Measurements from ENCODE around the gene HAVCR2.

HAVCR2 gene

GRCh38 chr5:157108976-157109375, at the start of gene HAVCR2:
Gene HAVCR2, minus strand, starts transcription at chr5:157109044. Its CDS starts 61 bp downstream, at chr5:157108983.
- Mint-ChIP-seq H3K27ac (peak within 1 kb of the TSS; percentile 98), H3K9me3 (no peaks in the 10 kb centered on the region), H3K36me3 (no peaks in the 10 kb centered on the region), H3K4me3 (peak within 1 kb of the TSS; percentile 77), H3K4me1 (peaks cover 40% of the 10 kb centered on the region), H3K27me3 (no peaks in the 10 kb centered on the region)
- ATAC-seq, result peak; percentile 94

- H3K9me3 Mint-ChIP-seq, result no peaks in the 10 kb centered on the region
- H3K36me3 Mint-ChIP-seq, result no peaks in the 10 kb centered on the region
- no peak overlapping the region for H3K27ac Mint-ChIP-seq
- no peaks in the 10 kb centered on the region for H3K27me3 Mint-ChIP-seq
- peaks cover 20% of the 10 kb centered on the region for H3K4me1 Mint-ChIP-seq
- H3K4me3 Mint-ChIP-seq, result no peak overlapping the region
- ATAC-seq, result no peak
These were observed 48.5 kb upstream of the HAVCR2 start for GRCh38 chr5:157157293-157157891.

GRCh38 chr5:157155297-157155696, 46.5 kb upstream of the HAVCR2 start:
- H3K4me1 Mint-ChIP-seq, result peaks cover 20% of the 10 kb centered on the region
- H3K27ac Mint-ChIP-seq, result no peak overlapping the region
- no peaks in the 10 kb centered on the region for H3K36me3 Mint-ChIP-seq
- H3K4me3 Mint-ChIP-seq, result no peak overlapping the region
- ATAC-seq, result no peak
- H3K9me3 Mint-ChIP-seq, result no peaks in the 10 kb centered on the region
- no peaks in the 10 kb centered on the region for H3K27me3 Mint-ChIP-seq

- Mint-ChIP-seq H3K36me3 (no peaks in the 10 kb centered on the region), H3K9me3 (no peaks in the 10 kb centered on the region), H3K4me3 (no peak overlapping the region), H3K4me1 (peaks cover 26% of the 10 kb centered on the region), H3K27me3 (no peaks in the 10 kb centered on the region), H3K27ac (peak overlapping the region; percentile 6)
- ATAC-seq, result no peak
These were observed 42.2 kb upstream of the HAVCR2 start for GRCh38 chr5:157150995-157151394.

GRCh38 chr5:157148734-157149615, 40.1 kb upstream of the HAVCR2 start:
- Mint-ChIP-seq H3K9me3 (no peaks in the 10 kb centered on the region), H3K4me1 (peaks cover 16% of the 10 kb centered on the region), H3K27ac (no peak overlapping the region), H3K27me3 (no peaks in the 10 kb centered on the region), H3K36me3 (no peaks in the 10 kb centered on the region), H3K4me3 (no peak overlapping the region)
- peak; percentile 72 for ATAC-seq

GRCh38 chr5:157143127-157143971, 34.5 kb upstream of the HAVCR2 start:
- Mint-ChIP-seq H3K4me1 (peaks cover 29% of the 10 kb centered on the region), H3K4me3 (peak overlapping the region; percentile 97), H3K27ac (peak overlapping the region; percentile 98), H3K27me3 (no peaks in the 10 kb centered on the region), H3K9me3 (no peaks in the 10 kb centered on the region), H3K36me3 (peaks cover 20% of the 10 kb centered on the region)
- peak; percentile 65 for ATAC-seq

GRCh38 chr5:157142317-157143126, 33.7 kb upstream of the HAVCR2 start, which contains the start of gene MED7:
Gene MED7, minus strand, starts transcription at chr5:157142865. Its CDS starts 3,434 bp downstream, at chr5:157139431.
- Mint-ChIP-seq H3K4me1 (peaks cover 29% of the 10 kb centered on the region), H3K27me3 (no peaks in the 10 kb centered on the region), H3K9me3 (no peaks in the 10 kb centered on the region), H3K27ac (peak within 1 kb of the TSS; percentile 98), H3K4me3 (peak within 1 kb of the TSS; percentile 97), H3K36me3 (peaks cover 25% of the 10 kb centered on the region)
- ATAC-seq, result peak; percentile 100

DNA sequence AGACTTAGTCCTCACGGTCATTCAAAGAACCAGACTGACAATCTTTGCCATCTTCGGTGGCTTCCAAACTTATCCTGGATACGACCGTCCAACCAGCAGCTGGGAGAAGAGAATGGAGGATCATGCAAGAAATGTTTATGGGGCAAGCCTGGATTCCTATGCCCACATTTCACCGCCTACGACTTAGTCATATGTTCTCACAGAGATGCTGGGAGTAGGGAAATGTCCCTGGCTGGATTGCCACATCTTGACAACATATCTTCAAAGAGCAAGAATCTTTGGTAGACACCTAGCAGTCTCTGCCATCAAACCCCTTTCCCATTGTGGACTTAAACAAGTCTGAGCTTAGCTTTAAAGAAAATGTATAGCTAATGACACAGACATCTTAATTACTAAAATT, 28.8 kb upstream of the HAVCR2 start:
- H3K27ac Mint-ChIP-seq, result no peak overlapping the region
- no peaks in the 10 kb centered on the region for H3K9me3 Mint-ChIP-seq
- no peak overlapping the region for H3K4me3 Mint-ChIP-seq
- H3K27me3 Mint-ChIP-seq, result no peaks in the 10 kb centered on the region
- peaks cover 52% of the 10 kb centered on the region for H3K36me3 Mint-ChIP-seq
- peaks cover 36% of the 10 kb centered on the region for H3K4me1 Mint-ChIP-seq
- ATAC-seq, result no peak

- peaks cover 24% of the 10 kb centered on the region for H3K36me3 Mint-ChIP-seq
- no peaks in the 10 kb centered on the region for H3K9me3 Mint-ChIP-seq
- no peak overlapping the region for H3K27ac Mint-ChIP-seq
- H3K4me3 Mint-ChIP-seq, result no peak overlapping the region
- H3K27me3 Mint-ChIP-seq, result no peaks in the 10 kb centered on the region
- H3K4me1 Mint-ChIP-seq, result peaks cover 23% of the 10 kb centered on the region
- ATAC-seq, result no peak
These were observed 23.4 kb upstream of the HAVCR2 start for GRCh38 chr5:157132281-157132612.

DNA sequence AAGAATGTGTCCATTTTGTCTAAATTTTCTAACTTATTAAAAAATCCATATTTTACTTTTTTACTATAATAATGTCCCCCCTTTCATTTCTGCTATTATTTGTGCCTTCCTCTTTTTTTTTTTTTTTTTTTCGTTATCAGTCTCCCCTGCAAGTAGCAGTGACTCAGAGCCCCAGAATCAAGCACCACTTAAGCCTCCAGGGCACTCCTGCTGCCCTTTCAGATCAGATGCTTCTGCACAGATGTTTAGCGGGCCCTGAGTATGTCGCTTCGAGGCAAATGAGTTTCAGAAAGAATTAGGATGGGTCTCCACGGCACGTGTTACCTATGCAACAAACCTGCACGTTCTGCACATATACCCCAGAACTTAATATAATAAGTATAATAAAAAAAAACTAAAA, 22.1 kb upstream of the HAVCR2 start:
- peak; percentile 89 for ATAC-seq
- Mint-ChIP-seq H3K4me3 (no peak overlapping the region), H3K27ac (no peak overlapping the region)

DNA sequence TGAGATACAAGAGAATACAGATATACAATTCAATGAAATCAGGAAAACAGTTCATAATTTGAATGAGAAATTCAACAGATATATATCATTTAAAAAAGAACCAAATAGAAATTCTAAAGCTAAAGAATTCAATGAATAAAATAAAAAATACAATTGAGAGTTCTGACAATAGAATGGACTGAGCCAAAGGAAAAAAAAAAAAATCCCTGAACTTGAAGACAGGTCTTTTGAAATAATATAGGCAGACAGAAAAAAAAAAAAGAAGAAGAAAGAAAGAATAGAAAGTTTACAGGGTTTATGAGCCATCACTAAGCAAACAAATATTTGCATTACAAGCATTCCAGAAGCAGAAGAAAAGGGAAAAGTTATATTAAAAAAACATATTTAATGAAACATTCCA, 12.9 kb upstream of the HAVCR2 start:
- H3K27ac Mint-ChIP-seq, result no peak overlapping the region
- peaks cover 18% of the 10 kb centered on the region for H3K9me3 Mint-ChIP-seq
- peaks cover 20% of the 10 kb centered on the region for H3K36me3 Mint-ChIP-seq
- no peak overlapping the region for H3K4me3 Mint-ChIP-seq
- ATAC-seq, result no peak
- peaks cover 1% of the 10 kb centered on the region for H3K4me1 Mint-ChIP-seq
- H3K27me3 Mint-ChIP-seq, result no peaks in the 10 kb centered on the region

More for the DNA sequence above, 22.1 kb upstream of the HAVCR2 start:
- Mint-ChIP-seq H3K27me3 (no peaks in the 10 kb centered on the region), H3K9me3 (no peaks in the 10 kb centered on the region), H3K36me3 (peaks cover 12% of the 10 kb centered on the region), H3K4me1 (peaks cover 19% of the 10 kb centered on the region)

GRCh38 chr5:157120102-157120501, 11.3 kb upstream of the HAVCR2 start:
- Mint-ChIP-seq H3K27ac (no peak overlapping the region), H3K9me3 (peaks cover 18% of the 10 kb centered on the region), H3K4me1 (peaks cover 7% of the 10 kb centered on the region), H3K4me3 (no peak overlapping the region), H3K27me3 (no peaks in the 10 kb centered on the region), H3K36me3 (peaks cover 20% of the 10 kb centered on the region)
- no peak for ATAC-seq

GRCh38 chr5:157116483-157116954, 7.7 kb upstream of the HAVCR2 start:
- no peak for ATAC-seq
- H3K9me3 Mint-ChIP-seq, result peaks cover 7% of the 10 kb centered on the region
- H3K27ac Mint-ChIP-seq, result no peak overlapping the region
- peaks cover 8% of the 10 kb centered on the region for H3K36me3 Mint-ChIP-seq
- H3K4me1 Mint-ChIP-seq, result peaks cover 7% of the 10 kb centered on the region
- H3K27me3 Mint-ChIP-seq, result no peaks in the 10 kb centered on the region
- H3K4me3 Mint-ChIP-seq, result no peak overlapping the region

GRCh38 chr5:157115502-157115901, 6.7 kb upstream of the HAVCR2 start:
- Mint-ChIP-seq H3K9me3 (no peaks in the 10 kb centered on the region), H3K4me3 (no peak overlapping the region), H3K4me1 (peaks cover 7% of the 10 kb centered on the region), H3K27me3 (no peaks in the 10 kb centered on the region), H3K36me3 (no peaks in the 10 kb centered on the region), H3K27ac (no peak overlapping the region)
- no peak for ATAC-seq
